SK-N-MC (cell line): ENCODE data around the gene TPH1.

ENCODE experiments used
- DNase-seq: peaks from one replicate; pipeline ENCODE4 v3.0.0-alpha.2; 2011; ENCODE audit warnings: low read depth, low spot score
- H3K27ac ChIP-seq: fragments of 200-600 bp; sonication (generic); 2 replicates; pipeline ENCODE4 v1.5.1; 2016; ENCODE audit warnings: mixed run types
- H3K36me3 ChIP-seq: fragments of 200-600 bp; sonication (generic); 2 replicates; pipeline ENCODE4 v1.6.1; 2017; ENCODE audit warnings: antibody characterized with exemption, low read length, mixed read lengths; ENCODE audit not compliant: insufficient read depth
- H3K4me3 ChIP-seq: fragments of 200-600 bp; sonication (generic); 2 replicates; pipeline ENCODE4 v1.5.1; 2016
- H3K9ac ChIP-seq: fragments of 200-600 bp; sonication (generic); 2 replicates; pipeline ENCODE4 v1.8.0; 2017; ENCODE audit warnings: mixed run types, mixed read lengths; ENCODE audit not compliant: insufficient read length
- H3K9me3 ChIP-seq: fragments of 200-600 bp; sonication (generic); 2 replicates; pipeline ENCODE4 v1.6.1; 2017; ENCODE audit warnings: low read depth, mild to moderate bottlenecking, antibody characterized with exemption, low read length, moderate library complexity, mixed read lengths
- EZH2 ChIP-seq: fragments of 200-600 bp; sonication (generic); IDR thresholded peaks from one replicate; pipeline ENCODE4 v1.6.1; 2017; ENCODE audit warnings: antibody characterized with exemption
- FOXP2 ChIP-seq: optimal IDR thresholded peaks from 2 replicates; pipeline ENCODE3; 2011; ENCODE audit warnings: mild to moderate bottlenecking, moderate library complexity; ENCODE audit not compliant: insufficient read depth; ENCODE audit errors: extremely low read length, control extremely low read depth
- POLR2AphosphoS5 ChIP-seq: IDR thresholded peaks from 2 replicates; pipeline ENCODE4 v1.6.1; 2012; ENCODE audit warnings: mild to moderate bottlenecking, low read depth, low read length, borderline replicate concordance

TPH1 gene

GRCh38 chr11:18046116-18046777 is at the start of gene TPH1:
TPH1 (minus strand) TSS chr11:18046269; CDS start chr11:18040762, 5,507 bp downstream.
- Histone ChIP-seq H3K27ac (no peak within 1 kb of the TSS), H3K4me3 (no peak within 1 kb of the TSS), H3K36me3 (no peaks in the 10 kb centered on the region), H3K9ac (no peak within 1 kb of the TSS), H3K9me3 (no peaks in the 10 kb centered on the region)
- TF ChIP-seq POLR2AphosphoS5: no peak
- TF ChIP-seq FOXP2: no peak
- TF ChIP-seq EZH2: no peak
- no peak for DNase-seq

GRCh38 chr11:18093959-18094358 is 47.9 kb upstream of the TPH1 start:
- Histone ChIP-seq H3K4me3 (no peak overlapping the region), H3K36me3 (peaks cover 64% of the 10 kb centered on the region), H3K9me3 (no peaks in the 10 kb centered on the region), H3K27ac (no peak overlapping the region), H3K9ac (no peak overlapping the region)
- no peak for DNase-seq
- TF ChIP-seq POLR2AphosphoS5 (no peak), EZH2 (no peak), FOXP2 (no peak)

GRCh38 chr11:18091731-18092130 is 45.7 kb upstream of the TPH1 start:
- TF ChIP-seq POLR2AphosphoS5 (no peak), FOXP2 (no peak), EZH2 (no peak)
- peaks cover 85% of the 10 kb centered on the region for H3K36me3 ChIP-seq
- DNase-seq: no peak
- H3K4me3 ChIP-seq: no peak overlapping the region
- H3K27ac ChIP-seq: no peak overlapping the region
- H3K9me3 ChIP-seq: no peaks in the 10 kb centered on the region
- H3K9ac ChIP-seq: no peak overlapping the region

- no peaks in the 10 kb centered on the region for H3K9me3 ChIP-seq
- no peak overlapping the region for H3K9ac ChIP-seq
- no peak for DNase-seq
- TF ChIP-seq FOXP2: no peak
- TF ChIP-seq POLR2AphosphoS5: no peak
- TF ChIP-seq EZH2: no peak
- no peak overlapping the region for H3K4me3 ChIP-seq
- H3K27ac ChIP-seq: no peak overlapping the region
- H3K36me3 ChIP-seq: peaks cover 88% of the 10 kb centered on the region
Observed at GRCh38 chr11:18088966-18089365, 42.9 kb upstream of the TPH1 start.

GRCh38 chr11:18088366-18088765 is 42.3 kb upstream of the TPH1 start:
- H3K4me3 ChIP-seq: no peak overlapping the region
- TF ChIP-seq EZH2 (no peak), POLR2AphosphoS5 (no peak), FOXP2 (no peak)
- H3K9me3 ChIP-seq: no peaks in the 10 kb centered on the region
- H3K36me3 ChIP-seq: peaks cover 88% of the 10 kb centered on the region
- DNase-seq: no peak
- no peak overlapping the region for H3K9ac ChIP-seq
- H3K27ac ChIP-seq: no peak overlapping the region

- no peak overlapping the region for H3K4me3 ChIP-seq
- TF ChIP-seq EZH2 (no peak), POLR2AphosphoS5 (no peak), FOXP2 (no peak)
- no peak for DNase-seq
- H3K9me3 ChIP-seq: no peaks in the 10 kb centered on the region
- H3K27ac ChIP-seq: no peak overlapping the region
- H3K36me3 ChIP-seq: peaks cover 66% of the 10 kb centered on the region
- no peak overlapping the region for H3K9ac ChIP-seq
Observed at GRCh38 chr11:18081551-18081950, 35.5 kb upstream of the TPH1 start.

- H3K9ac ChIP-seq: no peak overlapping the region
- no peaks in the 10 kb centered on the region for H3K9me3 ChIP-seq
- H3K36me3 ChIP-seq: peaks cover 61% of the 10 kb centered on the region
- no peak overlapping the region for H3K4me3 ChIP-seq
- no peak overlapping the region for H3K27ac ChIP-seq
- DNase-seq: no peak
- TF ChIP-seq EZH2: no peak
- TF ChIP-seq POLR2AphosphoS5: no peak
- TF ChIP-seq FOXP2: no peak
Observed at GRCh38 chr11:18080451-18080850, 34.4 kb upstream of the TPH1 start.

GRCh38 chr11:18078909-18079308 is 32.8 kb upstream of the TPH1 start:
- H3K9ac ChIP-seq: no peak overlapping the region
- H3K27ac ChIP-seq: no peak overlapping the region
- DNase-seq: no peak
- peaks cover 48% of the 10 kb centered on the region for H3K36me3 ChIP-seq
- TF ChIP-seq EZH2: no peak
- no peak for TF ChIP-seq FOXP2
- TF ChIP-seq POLR2AphosphoS5: no peak
- no peak overlapping the region for H3K4me3 ChIP-seq
- no peaks in the 10 kb centered on the region for H3K9me3 ChIP-seq

GRCh38 chr11:18075444-18075843 is 29.4 kb upstream of the TPH1 start:
- Histone ChIP-seq H3K9me3 (no peaks in the 10 kb centered on the region), H3K27ac (no peak overlapping the region), H3K36me3 (peaks cover 18% of the 10 kb centered on the region), H3K4me3 (no peak overlapping the region), H3K9ac (no peak overlapping the region)
- TF ChIP-seq POLR2AphosphoS5 (no peak), EZH2 (no peak), FOXP2 (no peak)
- no peak for DNase-seq
